PC-3 (cell line): Measurements from ENCODE around the gene TGFBR3L. TPM values are rescaled to one million over a fixed set of nuclear protein-coding genes. Genes with fewer than 3 reads are reported as not detected.

ENCODE experiments used
- ATAC-seq: fragments of 200-7000 bp; cut with Tn5 transposase; 2 replicates; pipeline ENCODE4 v1.9.1; 2020; ENCODE audit warnings: mild to moderate bottlenecking, moderate library complexity
- BruUV-seq: library from RNA; stranded (reverse); fragments of 400-500 nt; replicated peaks from 2 replicates; lab custom pipeline; 2021; lab: Mats Ljungman, UMichigan
- CTCF ChIA-PET: fragments of 300-600 bp; sonication (Branson Sonifier 250); formaldehyde crosslinking; loops from one replicate; lab custom pipeline; 2022; ENCODE audit warnings: antibody characterized with exemption; lab: Charles Lee
- POLR2A ChIA-PET: fragments of 300-600 bp; sonication (Branson Sonifier 250); formaldehyde crosslinking; loops from one replicate; lab custom pipeline; 2022; ENCODE audit warnings: antibody characterized with exemption; ENCODE audit not compliant: unreplicated experiment; lab: Charles Lee
- DNase-seq: peaks from one replicate; pipeline ENCODE4 v3.0.0-alpha.2; 2015
- H2AFZ ChIP-seq: fragments of 300-600 bp; sonication (generic); 2 replicates; pipeline ENCODE4 v1.6.0; 2016; ENCODE audit warnings: antibody characterized with exemption, low read length
- H3F3A ChIP-seq: fragments of 300-600 bp; sonication (generic); one replicate; pipeline ENCODE4 v1.6.0; 2017; ENCODE audit warnings: antibody characterized with exemption, low read length, control low read depth, mild to moderate bottlenecking; ENCODE audit not compliant: unreplicated experiment
- H3K27ac ChIP-seq: fragments of 300-600 bp; sonication (generic); 2 replicates; pipeline ENCODE4 v1.5.1; 2016; ENCODE audit warnings: mild to moderate bottlenecking, low read length
- H3K27me3 ChIP-seq: fragments of 300-600 bp; sonication (generic); 2 replicates; pipeline ENCODE4 v1.6.1; 2016; ENCODE audit warnings: low read length, mixed read lengths
- H3K36me3 ChIP-seq: fragments of 300-600 bp; sonication (generic); 2 replicates; pipeline ENCODE4 v1.6.1; 2016; ENCODE audit warnings: low read depth, mixed run types, low read length, mixed read lengths
- H3K4me1 ChIP-seq: fragments of 300-600 bp; sonication (generic); 2 replicates; pipeline ENCODE4 v1.5.1; 2016; ENCODE audit warnings: low read length; ENCODE audit not compliant: insufficient read depth
- H3K4me2 ChIP-seq: fragments of 300-600 bp; sonication (generic); 2 replicates; pipeline ENCODE4 v1.6.0; 2016; ENCODE audit warnings: low read length
- H3K4me3 ChIP-seq: fragments of 300-600 bp; sonication (generic); 2 replicates; pipeline ENCODE4 v1.5.1; 2016; ENCODE audit warnings: mild to moderate bottlenecking, low read length, mixed read lengths
- H3K79me2 ChIP-seq: fragments of 300-600 bp; sonication (generic); 2 replicates; pipeline ENCODE4 v1.6.1; 2017; ENCODE audit warnings: low read length, mixed read lengths
- H3K9ac ChIP-seq: fragments of 300-600 bp; sonication (generic); 2 replicates; pipeline ENCODE4 v1.6.0; 2016; ENCODE audit warnings: mild to moderate bottlenecking, low read length
- H3K9me2 ChIP-seq: fragments of 300-600 bp; sonication (generic); replicated peaks from 2 replicates; pipeline ENCODE4 v1.6.1; 2016; ENCODE audit warnings: mixed run types, low read length, mixed read lengths
- H3K9me3 ChIP-seq: fragments of 300-600 bp; sonication (generic); 2 replicates; pipeline ENCODE4 v1.6.1; 2016; ENCODE audit warnings: low read length, mixed read lengths
- H4K20me1 ChIP-seq: fragments of 300-600 bp; sonication (generic); 2 replicates; pipeline ENCODE4 v1.6.1; 2016; ENCODE audit warnings: low read length, mixed read lengths
- CTCF ChIP-seq: fragments of 300-600 bp; sonication (generic); conservative IDR thresholded peaks from 2 replicates; pipeline ENCODE4 v1.5.1; 2017; ENCODE audit warnings: antibody characterized with exemption, low read depth, mild to moderate bottlenecking, low read length
- EZH2 ChIP-seq: fragments of 300-600 bp; sonication (generic); IDR thresholded peaks from one replicate; pipeline ENCODE4 v1.6.1; 2017; ENCODE audit warnings: antibody characterized with exemption, mild to moderate bottlenecking, low read length; ENCODE audit not compliant: unreplicated experiment
- EZH2phosphoT487 ChIP-seq: fragments of 300-600 bp; sonication (generic); IDR thresholded peaks from 2 replicates; pipeline ENCODE4 v1.6.1; 2018; ENCODE audit warnings: mild to moderate bottlenecking, antibody characterized with exemption, low read length, borderline replicate concordance
- intact Hi-C: fragments of 100-400 bp; cut with micrococcal nuclease; formaldehyde crosslinking; loops from 2 replicates; pipeline ENCODE4 v1.9.0; 2023
- total RNA-seq: library from RNA; depleted of rRNA; stranded (reverse); fragments of >200 nt; gene quantifications from 2 replicates; pipeline ENCODE4 v1.2.3, GENCODE V29; 2014

The TGFBR3L gene
- total RNA-seq, 1 experiment from 2014 or later: 10.5 TPM

- DNase-seq: no peak
- Histone ChIP-seq H3K4me3 (no peak overlapping the region), H2AFZ (no peak overlapping the region), H4K20me1 (0 out of 2 replicates have a peak, but pooled peaks cover 3% of the 10 kb centered on the region), H3F3A (no peaks in the 10 kb centered on the region), H3K27me3 (no peaks in the 10 kb centered on the region), H3K9me2 (no peaks in the 10 kb centered on the region), H3K9me3 (no peaks in the 10 kb centered on the region), H3K4me2 (no peak overlapping the region), H3K4me1 (peaks cover 18% of the 10 kb centered on the region), H3K79me2 (peaks cover 53% of the 10 kb centered on the region), H3K9ac (no peak overlapping the region), H3K36me3 (peaks cover 20% of the 10 kb centered on the region), H3K27ac (no peak overlapping the region)
- POLR2A ChIA-PET: interaction anchor here (0.6 kb wide), 1 partner anchor 310 kb away, joined by 6 read pairs; no protein-coding TSS in a partner anchor
- BruUV-seq: no TSS peak
- no peak for ATAC-seq
- CTCF ChIA-PET: interaction anchor here (0.7 kb wide), 1 partner anchor 32 kb away, joined by 10 read pairs; no protein-coding TSS in a partner anchor
- TF ChIP-seq CTCF (no peak), EZH2phosphoT487 (no peak), EZH2 (no peak)
- intact Hi-C loops: no loop called here
These were observed 7.1 kb upstream of the TGFBR3L start for GRCh38 chr19:7907544-7907943.

- DNase-seq (no peak), ATAC-seq (no peak)
- Histone ChIP-seq H3K9ac (no peak overlapping the region), H3K9me2 (no peaks in the 10 kb centered on the region), H3K4me1 (peaks cover 11% of the 10 kb centered on the region), H3K4me3 (no peak overlapping the region), H3K36me3 (peaks cover 20% of the 10 kb centered on the region), H4K20me1 (0 out of 2 replicates have a peak, but pooled peaks cover 3% of the 10 kb centered on the region), H3K27me3 (no peaks in the 10 kb centered on the region), H2AFZ (no peak overlapping the region), H3K9me3 (no peaks in the 10 kb centered on the region), H3K4me2 (no peak overlapping the region), H3F3A (no peaks in the 10 kb centered on the region), H3K79me2 (peaks cover 46% of the 10 kb centered on the region), H3K27ac (no peak overlapping the region)
- no TSS peak for BruUV-seq
- intact Hi-C loops: no loop called here
- TF ChIP-seq CTCF (no peak), EZH2 (no peak), EZH2phosphoT487 (no peak)
- CTCF ChIA-PET: interaction anchor here (0.7 kb wide), 1 partner anchor 33 kb away, joined by 10 read pairs; no protein-coding TSS in a partner anchor
- POLR2A ChIA-PET: interaction anchor here (0.6 kb wide), 1 partner anchor 25 kb away, joined by 3 read pairs; no protein-coding TSS in a partner anchor
These were observed 6.4 kb upstream of the TGFBR3L start for GRCh38 chr19:7908078-7908699.

- Histone ChIP-seq H3K9ac (no peak overlapping the region), H3F3A (no peaks in the 10 kb centered on the region), H3K4me3 (no peak overlapping the region), H3K27me3 (no peaks in the 10 kb centered on the region), H3K9me2 (no peaks in the 10 kb centered on the region), H3K36me3 (peaks cover 20% of the 10 kb centered on the region), H3K79me2 (peaks cover 46% of the 10 kb centered on the region), H2AFZ (no peak overlapping the region), H4K20me1 (0 out of 2 replicates have a peak, but pooled peaks cover 3% of the 10 kb centered on the region), H3K27ac (no peak overlapping the region), H3K9me3 (no peaks in the 10 kb centered on the region), H3K4me2 (no peak overlapping the region), H3K4me1 (peaks cover 10% of the 10 kb centered on the region)
- CTCF ChIA-PET: no interaction called here
- ATAC-seq: no peak
- POLR2A ChIA-PET: no interaction called here
- intact Hi-C loops: no loop called here
- DNase-seq: no peak
- BruUV-seq: no TSS peak
- no peak for TF ChIP-seq EZH2phosphoT487
- peak; percentile 21; the same call in 1 of the 2 replicates for TF ChIP-seq CTCF
These were observed 5.7 kb upstream of the TGFBR3L start for GRCh38 chr19:7908742-7909461.
